Natural killer cell (primary cell): ENCODE measurements around the gene SYT13. TPM values are rescaled to one million over a fixed set of nuclear protein-coding genes. Genes with fewer than 3 reads are reported as not detected.

ENCODE experiments used
- ATAC-seq, 3 donors: fragments of 150-1000 bp in 2 of 3; fragments of 200-7000 bp in 1 of 3; cut with Tn5 transposase; 1 replicate in 1 of 3; 2 replicates in 2 of 3; pipeline ENCODE4 v1.10.0; 2021; ENCODE audit warnings: mild to moderate bottlenecking in 2 of 3, moderate library complexity in 2 of 3
- DNase-seq, 2 donors: peaks; one replicate each; pipeline versions ENCODE4 v3.0.0 to v3.0.0-alpha.2; 2013 to 2021; ENCODE audit warnings: mixed read lengths in 1 of 2
- H3K27ac ChIP-seq: one replicate; pipeline ENCODE4 v1.5.1; 2013; ENCODE audit warnings: mild to moderate bottlenecking, low read length
- H3K27me3 ChIP-seq: one replicate; pipeline ENCODE4 v1.6.1; 2013; ENCODE audit warnings: low read length; ENCODE audit not compliant: control insufficient read depth, insufficient read depth
- H3K36me3 ChIP-seq: one replicate; pipeline ENCODE4 v1.6.1; 2013; ENCODE audit warnings: low read length; ENCODE audit not compliant: control insufficient read depth, insufficient read depth
- H3K4me1 ChIP-seq: one replicate; pipeline ENCODE4 v1.6.1; 2013; ENCODE audit warnings: low read length; ENCODE audit not compliant: control insufficient read depth, insufficient read depth
- H3K4me3 ChIP-seq: one replicate; pipeline ENCODE4 v1.5.1; 2013; ENCODE audit warnings: low read length
- H3K9me3 ChIP-seq: one replicate; pipeline ENCODE4 v1.6.1; 2013; ENCODE audit warnings: low read length; ENCODE audit not compliant: control insufficient read depth, insufficient read depth
- H3K27ac Mint-ChIP-seq, 2 donors: one replicate each; pipeline ENCODE4 v1.8.0; 2022; ENCODE audit warnings: mild to moderate bottlenecking in 2 of 2, mixed read lengths in 2 of 2, moderate library complexity in 1 of 2
- H3K27me3 Mint-ChIP-seq, 2 donors: one replicate each; pipeline ENCODE4 v1.8.0; 2022; ENCODE audit warnings: low read depth in 2 of 2, mixed read lengths in 2 of 2
- H3K36me3 Mint-ChIP-seq: one replicate; pipeline ENCODE4 v1.8.0; 2022; ENCODE audit warnings: mixed read lengths
- H3K4me1 Mint-ChIP-seq, 2 donors: one replicate each; pipeline ENCODE4 v1.8.0; 2022; ENCODE audit warnings: mixed read lengths in 2 of 2
- H3K4me3 Mint-ChIP-seq: one replicate; pipeline ENCODE4 v1.8.0; 2022; ENCODE audit warnings: mild to moderate bottlenecking, moderate library complexity, mixed read lengths
- H3K9me3 Mint-ChIP-seq, 2 donors: one replicate each; pipeline ENCODE4 v1.8.0; 2022; ENCODE audit warnings: mixed read lengths in 2 of 2
- CTCF ChIP-seq: fragments of 200-600 bp; IDR thresholded peaks from one replicate; pipeline ENCODE4 v1.8.0; 2022; ENCODE audit warnings: antibody characterized with exemption
- WGBS: methylation state at CpG from one replicate; pipeline ENCODE4 v1.1.7; 2013; ENCODE audit warnings: missing lambda C conversion rate; ENCODE audit not compliant: insufficient coverage; 5-methylcytosine and 5-hydroxymethylcytosine counted together
- intact Hi-C: fragments of 100-400 bp; cut with micrococcal nuclease; formaldehyde crosslinking; loops from one replicate; pipeline ENCODE4 v1.14.2; 2022
- total RNA-seq, 4 donors: library from RNA; stranded (reverse); fragments of 120-200 nt in 1 of 4; gene quantifications; one replicate each; pipeline versions ENCODE4 v1.2.3 to v1.2.4, GENCODE V29; 2013 to 2022

The SYT13 gene
- total RNA-seq, 3 donors from 2014 or later (not counting 1 experiment from before 2014, with no cell fraction given): not detected

DNA sequence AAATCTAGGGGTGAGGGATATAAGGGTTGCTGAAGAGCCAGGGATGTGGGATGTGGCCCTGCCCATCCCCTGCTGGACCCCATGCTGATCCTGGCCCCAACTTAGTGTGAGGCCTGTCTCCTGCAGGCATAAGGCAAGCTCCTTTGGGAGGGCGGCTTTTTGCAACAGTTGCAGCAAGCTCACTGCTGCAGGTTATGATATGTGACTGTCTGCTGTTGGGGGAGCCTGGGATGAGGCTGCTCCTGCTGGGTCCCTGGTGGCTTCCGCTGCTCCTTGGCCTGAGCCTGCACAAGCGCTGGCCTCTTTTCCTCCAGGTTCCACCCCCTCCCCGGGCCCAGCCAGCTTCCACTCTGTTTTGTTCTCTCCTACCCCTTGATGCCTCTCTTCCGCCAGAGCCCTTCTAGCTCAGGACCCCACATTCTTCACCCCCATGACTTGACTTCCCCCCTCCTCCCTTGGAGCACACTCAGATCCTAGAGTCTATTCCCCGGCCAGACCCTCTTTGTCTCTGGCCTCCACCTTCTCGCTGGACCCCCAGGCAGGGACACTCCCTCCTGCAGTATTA, 35.0 kb upstream of the SYT13 start:
- Mint-ChIP-seq H3K27me3 (peaks cover 22 to 30% of the 10 kb centered on the region in 2 donors), H3K27ac (no peak overlapping the region), H3K9me3 (no peaks in the 10 kb centered on the region), H3K36me3 (no peaks in the 10 kb centered on the region), H3K4me1 (peaks cover 0 to 5% of the 10 kb centered on the region in 2 donors), H3K4me3 (no peak overlapping the region)
- no peak overlapping the region for H3K27ac ChIP-seq
- H3K36me3 ChIP-seq: no peaks in the 10 kb centered on the region
- no peaks in the 10 kb centered on the region for H3K9me3 ChIP-seq
- no peak for DNase-seq
- no peaks in the 10 kb centered on the region for H3K4me1 ChIP-seq
- H3K4me3 ChIP-seq: no peak overlapping the region
- 84% methylated on average over 7 of the region's 7 CpGs for WGBS
- TF ChIP-seq CTCF: no peak
- no peak for ATAC-seq
- intact Hi-C loops: no loop called here
- H3K27me3 ChIP-seq: no peaks in the 10 kb centered on the region

DNA sequence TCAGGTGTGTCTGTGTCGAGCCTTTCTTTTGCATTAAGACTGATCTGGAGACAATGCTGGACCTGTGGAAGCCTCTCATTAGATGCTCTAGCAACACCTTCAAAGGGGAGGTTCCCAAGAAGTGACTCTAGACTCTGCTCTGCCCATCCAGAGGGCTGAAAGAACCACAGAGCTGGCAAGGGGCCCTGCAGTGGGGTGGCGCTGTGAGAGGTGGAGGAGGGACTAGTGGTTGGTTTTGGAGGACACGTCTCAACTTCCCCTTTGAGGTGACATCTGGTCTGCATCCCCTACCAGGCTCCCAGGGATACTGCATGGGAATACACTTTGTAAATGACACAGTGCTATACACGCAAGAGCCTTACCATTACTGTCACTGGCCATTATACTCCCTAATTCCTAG, 34.2 kb upstream of the SYT13 start:
- no peaks in the 10 kb centered on the region for H3K36me3 ChIP-seq
- peak in 1 of 3 donors; percentile 25 for ATAC-seq
- H3K27ac ChIP-seq: no peak overlapping the region
- no peak overlapping the region for H3K4me3 Mint-ChIP-seq
- DNase-seq: no peak
- no peak for TF ChIP-seq CTCF
- H3K27ac Mint-ChIP-seq: no peak overlapping the region
- H3K9me3 ChIP-seq: no peaks in the 10 kb centered on the region
- no peak overlapping the region for H3K4me3 ChIP-seq
- H3K27me3 ChIP-seq: no peaks in the 10 kb centered on the region
- WGBS: 35% methylated on average over 4 of the region's 4 CpGs
- H3K4me1 ChIP-seq: no peaks in the 10 kb centered on the region
- no peaks in the 10 kb centered on the region for H3K36me3 Mint-ChIP-seq
- H3K27me3 Mint-ChIP-seq: peaks cover 19 to 28% of the 10 kb centered on the region in 2 donors
- peaks cover 0 to 5% of the 10 kb centered on the region in 2 donors for H3K4me1 Mint-ChIP-seq
- H3K9me3 Mint-ChIP-seq: no peaks in the 10 kb centered on the region
- intact Hi-C loops: no loop called here

DNA sequence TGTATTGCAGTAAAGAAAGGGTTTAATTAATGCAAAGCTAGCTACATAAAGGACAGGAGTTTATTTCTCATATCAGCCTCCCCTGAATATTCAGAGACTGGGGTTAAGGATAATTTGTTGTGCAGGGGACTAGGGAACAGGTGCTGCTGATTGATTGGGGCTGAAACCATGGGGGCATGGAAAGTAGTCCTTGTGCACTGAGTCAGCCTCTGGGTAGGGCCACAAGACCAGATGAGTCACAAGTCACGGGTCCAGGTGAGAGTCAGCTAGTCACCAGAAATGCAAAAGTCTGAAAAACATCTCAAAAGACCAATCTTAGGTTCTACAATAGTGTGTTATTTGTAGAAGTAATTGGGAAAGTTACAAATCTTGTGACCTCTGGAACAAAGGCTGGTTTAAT, 32.9 kb upstream of the SYT13 start:
- no peaks in the 10 kb centered on the region for H3K9me3 ChIP-seq
- no peak for TF ChIP-seq CTCF
- no peak overlapping the region for H3K4me3 ChIP-seq
- Mint-ChIP-seq H3K4me3 (no peak overlapping the region), H3K9me3 (no peaks in the 10 kb centered on the region), H3K27me3 (peaks cover 28 to 38% of the 10 kb centered on the region in 2 donors), H3K36me3 (no peaks in the 10 kb centered on the region), H3K27ac (no peak overlapping the region), H3K4me1 (peaks cover 0 to under 1% of the 10 kb centered on the region in 2 donors)
- intact Hi-C loops: no loop called here
- H3K27ac ChIP-seq: no peak overlapping the region
- H3K27me3 ChIP-seq: no peaks in the 10 kb centered on the region
- WGBS: 60% methylated on average over 1 of the region's 1 CpG
- DNase-seq (no peak), ATAC-seq (no peak)
- no peaks in the 10 kb centered on the region for H3K4me1 ChIP-seq
- no peaks in the 10 kb centered on the region for H3K36me3 ChIP-seq

- H3K4me3 Mint-ChIP-seq: no peak overlapping the region
- intact Hi-C loops: no loop called here
- no peaks in the 10 kb centered on the region for H3K9me3 Mint-ChIP-seq
- Histone ChIP-seq H3K9me3 (no peaks in the 10 kb centered on the region), H3K4me3 (no peak overlapping the region), H3K4me1 (no peaks in the 10 kb centered on the region), H3K27ac (no peak overlapping the region), H3K36me3 (no peaks in the 10 kb centered on the region), H3K27me3 (peaks cover under 1% of the 10 kb centered on the region)
- no peak overlapping the region for H3K27ac Mint-ChIP-seq
- H3K36me3 Mint-ChIP-seq: no peaks in the 10 kb centered on the region
- H3K4me1 Mint-ChIP-seq: no peaks in the 10 kb centered on the region
- no peak for ATAC-seq
- DNase-seq: no peak
- TF ChIP-seq CTCF: no peak
- peaks cover 28 to 39% of the 10 kb centered on the region in 2 donors for H3K27me3 Mint-ChIP-seq
- 79% methylated on average over 2 of the region's 2 CpGs for WGBS
Observed at GRCh38 chr11:45318516-45318915, 32.4 kb upstream of the SYT13 start.
